ENCODE results near the gene IFRD1.

The IFRD1 gene

GRCh38 chr7:112449902-112450806 is at the start of gene IFRD1:
Gene IFRD1 (plus strand): TSS chr7:112450460. CDS start chr7:112450689, 229 bp downstream.
- peak; percentile 98 for DNase-seq

- no peak for DNase-seq
These were observed 45.9 kb upstream of the IFRD1 start for GRCh38 chr7:112404321-112404720.

GRCh38 chr7:112405286-112405685 is 45.0 kb upstream of the IFRD1 start:
- DNase-seq, result no peak

GRCh38 chr7:112407261-112407660 is 43.0 kb upstream of the IFRD1 start:
- no peak for DNase-seq

GRCh38 chr7:112410092-112410491 is 40.2 kb upstream of the IFRD1 start:
- no peak for DNase-seq

- DNase-seq, result peak; percentile 49
These were observed 39.0 kb upstream of the IFRD1 start for GRCh38 chr7:112411186-112411795.

- no peak for DNase-seq
These were observed 35.3 kb upstream of the IFRD1 start for GRCh38 chr7:112414855-112415490.

- no peak for DNase-seq
These were observed 34.1 kb upstream of the IFRD1 start for GRCh38 chr7:112416127-112416526.

- no peak for DNase-seq
These were observed 30.6 kb upstream of the IFRD1 start for GRCh38 chr7:112419543-112420130.

- no peak for DNase-seq
These were observed 29.9 kb upstream of the IFRD1 start for GRCh38 chr7:112420236-112420861.

- peak; percentile 27 for DNase-seq
These were observed 28.4 kb upstream of the IFRD1 start for GRCh38 chr7:112421666-112422486.

- peak; percentile 61 for DNase-seq
These were observed 27.3 kb upstream of the IFRD1 start for GRCh38 chr7:112422842-112423496.

- DNase-seq, result no peak
These were observed 26.3 kb upstream of the IFRD1 start for GRCh38 chr7:112423987-112424386.

GRCh38 chr7:112427984-112428383 is 22.3 kb upstream of the IFRD1 start:
- no peak for DNase-seq

GRCh38 chr7:112428715-112429114 is 21.5 kb upstream of the IFRD1 start:
- DNase-seq, result no peak

- DNase-seq, result no peak
These were observed 19.6 kb upstream of the IFRD1 start for GRCh38 chr7:112430649-112431048.

GRCh38 chr7:112431803-112432202 is 18.5 kb upstream of the IFRD1 start:
- no peak for DNase-seq

- DNase-seq, result no peak
These were observed 17.0 kb upstream of the IFRD1 start for GRCh38 chr7:112433289-112433688.

GRCh38 chr7:112437072-112437471 is 13.2 kb upstream of the IFRD1 start:
- no peak for DNase-seq

GRCh38 chr7:112439476-112439875 is 10.8 kb upstream of the IFRD1 start:
- DNase-seq, result no peak

- DNase-seq, result no peak
These were observed 8.1 kb upstream of the IFRD1 start for GRCh38 chr7:112442210-112442609.

Data from femur (tissue), 1 donor.